Activated CD8-positive, alpha-beta memory T cell treated with anti-CD3 and anti-CD28 coated beads for 4 hours (primary cell): ENCODE measurements around the gene CLASP1.
"Not testable (repeated sequence)": the region's sequence is repeated elsewhere in the genome, so short reads cannot be mapped to it uniquely, and the experiment has no call there.

Source experiments
- DNase-seq, 2 donors: peaks; one replicate each; pipeline ENCODE4 v3.0.0-alpha.2; 2020; ENCODE audit warnings: low read depth in 2 of 2

The CLASP1 gene

GRCh38 chr2:121582272-121582671 is 67.0 kb downstream of the CLASP1 start:
- DNase-seq = no peak

DNA sequence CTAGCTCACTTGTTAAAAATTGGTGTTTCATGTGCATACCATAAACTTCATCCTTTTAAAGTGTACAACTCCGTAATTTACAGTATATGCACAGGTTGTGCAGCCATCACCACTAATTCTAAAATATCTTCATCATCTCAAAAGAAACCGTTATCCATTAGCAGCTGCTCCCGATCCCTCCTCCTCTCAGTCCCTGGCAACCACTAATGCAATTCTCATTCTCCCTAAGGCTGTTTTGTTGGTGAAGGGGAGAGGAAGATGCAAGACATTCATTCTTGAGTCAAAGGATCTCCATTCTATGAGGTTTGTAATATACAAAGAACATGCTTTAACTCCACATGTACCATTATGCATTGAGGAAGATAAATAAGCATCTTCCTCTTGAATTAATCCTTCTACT is 70.0 kb downstream of the CLASP1 start:
- DNase-seq = no peak

- DNase-seq = no peak
These were observed 71.9 kb downstream of the CLASP1 start for GRCh38 chr2:121577381-121577780.

GRCh38 chr2:121576263-121576662 is 73.0 kb downstream of the CLASP1 start:
- no peak for DNase-seq

- no peak for DNase-seq
These were observed 73.5 kb downstream of the CLASP1 start for GRCh38 chr2:121575800-121576199.

- DNase-seq = no peak
These were observed 78.6 kb downstream of the CLASP1 start for GRCh38 chr2:121570667-121571055.

GRCh38 chr2:121570036-121570666 is 79.1 kb downstream of the CLASP1 start:
- no peak for DNase-seq

DNA sequence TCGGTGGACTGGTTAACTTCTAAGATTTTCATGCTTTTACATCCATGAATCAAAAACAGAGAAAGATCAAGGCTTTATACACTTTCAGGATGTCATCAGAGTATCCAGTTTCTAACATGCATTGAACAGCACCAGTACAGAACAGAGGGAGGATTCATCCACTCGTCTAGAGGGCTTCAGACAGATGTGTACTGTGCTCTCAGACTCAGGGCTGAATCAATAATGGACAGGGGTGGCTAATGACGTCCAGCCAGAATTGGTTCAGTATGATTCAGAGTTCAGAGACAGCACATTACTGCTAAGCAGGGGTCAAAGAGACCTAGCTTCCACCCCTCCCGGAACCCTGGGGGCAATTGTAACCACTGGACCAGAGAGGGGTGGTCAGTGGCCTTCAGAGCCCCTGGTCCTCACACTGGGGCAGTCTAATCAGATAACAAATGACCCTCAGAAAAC is 81.3 kb downstream of the CLASP1 start:
- DNase-seq = no peak

GRCh38 chr2:121567452-121567851 is 81.8 kb downstream of the CLASP1 start:
- no peak for DNase-seq

DNA sequence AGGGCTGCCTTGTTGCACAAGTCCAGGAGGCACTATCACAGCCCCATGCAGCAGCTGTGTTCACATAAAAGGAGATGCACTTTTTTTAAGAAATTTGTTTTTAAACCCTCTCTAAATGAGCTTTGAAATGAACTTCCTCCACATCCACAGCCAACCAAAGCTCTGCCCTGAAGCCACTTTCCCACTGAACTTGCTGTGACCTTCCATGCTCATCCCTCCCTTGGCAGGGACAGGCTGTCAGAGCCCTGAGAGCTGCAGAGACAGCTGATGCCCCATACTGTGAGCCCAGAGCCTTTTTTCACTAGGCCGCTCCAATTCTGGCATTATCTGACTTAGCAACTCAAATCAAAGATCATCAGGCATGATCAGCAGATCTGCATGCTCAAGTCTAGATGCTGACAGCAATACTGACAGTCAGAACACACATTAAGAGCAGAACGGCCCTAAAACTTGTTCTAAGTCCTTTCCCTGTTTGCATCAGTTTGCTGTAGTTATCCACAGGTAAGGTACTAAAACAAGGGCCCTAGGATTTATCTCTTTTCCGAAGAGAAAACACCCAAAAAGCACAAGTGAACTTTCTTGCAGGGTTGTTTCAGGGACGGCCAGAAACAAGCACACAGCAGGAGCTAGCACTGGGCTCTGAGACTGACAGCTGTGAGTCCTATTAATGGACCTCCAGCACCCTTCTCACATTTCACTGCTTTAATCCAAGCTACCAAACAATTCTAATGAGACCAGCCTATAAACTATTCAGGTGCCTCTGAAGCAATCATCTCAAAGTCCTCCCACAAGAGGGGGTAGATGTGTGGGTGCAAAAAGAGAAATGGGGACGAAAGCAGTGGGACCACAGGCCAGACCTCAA is 83.6 kb downstream of the CLASP1 start:
- DNase-seq = no peak

- no peak for DNase-seq
These were observed 84.4 kb downstream of the CLASP1 start for GRCh38 chr2:121564905-121565304.

- DNase-seq = not testable (repeated sequence)
These were observed 85.5 kb downstream of the CLASP1 start for GRCh38 chr2:121563754-121564153.

DNA sequence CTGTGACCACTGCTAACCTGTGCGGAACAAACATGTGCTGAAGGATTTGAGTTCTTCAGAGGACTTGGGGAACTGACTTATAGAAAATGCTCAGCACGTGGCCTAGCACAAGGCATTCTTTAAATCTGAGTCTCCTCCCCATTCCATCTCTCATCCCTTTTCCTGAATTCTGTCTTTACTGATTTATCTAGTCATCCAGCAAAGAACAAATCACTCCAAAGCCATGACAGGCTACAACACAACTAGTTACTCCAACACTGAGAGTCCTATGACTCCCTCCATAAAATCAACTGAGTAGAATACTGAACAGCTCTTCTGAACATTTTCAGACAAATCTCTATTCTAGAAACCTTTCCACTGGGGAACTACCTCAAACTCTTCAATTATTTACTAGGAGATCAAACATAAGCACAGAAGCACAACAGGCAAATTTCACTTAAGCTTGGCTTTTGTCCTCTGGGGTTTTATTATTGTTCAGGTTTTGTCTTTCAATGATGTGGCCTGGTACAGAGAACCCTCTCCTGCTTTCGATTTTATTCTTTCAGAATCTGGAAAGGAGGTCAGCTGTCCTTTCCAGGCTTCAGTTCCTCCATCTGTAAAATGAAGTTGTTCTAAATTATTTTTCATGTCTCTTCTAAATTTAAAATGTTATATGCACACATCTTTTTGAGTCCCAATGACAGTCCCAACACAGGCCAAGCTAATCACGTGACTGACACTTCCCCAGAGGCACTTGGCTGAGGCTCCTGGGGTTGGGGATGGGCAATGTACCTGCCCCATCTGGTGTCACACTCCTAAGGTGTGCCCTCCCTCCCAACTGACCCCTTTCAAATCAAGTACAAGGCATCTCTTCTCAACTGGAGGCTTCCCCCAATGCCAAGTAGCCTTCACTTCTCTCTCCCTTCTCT is 86.7 kb downstream of the CLASP1 start:
- DNase-seq = no peak

DNA sequence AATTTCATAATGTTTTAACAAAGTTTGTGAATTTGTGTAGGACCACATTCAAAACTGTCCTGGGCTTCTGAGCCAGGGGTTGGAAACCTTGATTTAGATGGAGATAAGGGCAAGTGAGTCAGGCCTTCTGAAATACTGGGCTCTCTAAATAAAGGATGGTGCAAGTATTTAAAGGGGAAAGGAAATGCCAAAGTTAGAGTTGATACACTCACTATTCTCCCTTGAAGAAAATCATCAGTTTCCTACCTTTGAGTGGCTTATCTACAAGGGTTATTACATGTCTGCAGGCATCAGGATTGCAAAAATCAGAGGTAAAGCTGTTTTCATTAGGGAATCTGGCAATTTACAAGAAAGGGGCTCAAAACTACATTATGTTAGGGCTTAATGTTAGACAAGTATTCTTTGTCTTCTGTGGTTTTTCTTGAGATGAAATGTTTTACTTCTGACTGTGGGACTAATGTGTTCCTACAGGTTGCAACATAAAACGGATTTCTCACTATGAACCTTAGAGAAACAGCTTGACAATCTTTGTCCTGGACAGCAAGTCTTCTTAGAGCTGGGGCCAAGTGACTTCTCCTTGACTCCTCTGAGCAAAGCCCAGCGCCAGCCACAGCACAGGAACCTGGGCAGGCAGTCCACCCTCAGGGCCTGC is 87.5 kb downstream of the CLASP1 start:
- DNase-seq = no peak

DNA sequence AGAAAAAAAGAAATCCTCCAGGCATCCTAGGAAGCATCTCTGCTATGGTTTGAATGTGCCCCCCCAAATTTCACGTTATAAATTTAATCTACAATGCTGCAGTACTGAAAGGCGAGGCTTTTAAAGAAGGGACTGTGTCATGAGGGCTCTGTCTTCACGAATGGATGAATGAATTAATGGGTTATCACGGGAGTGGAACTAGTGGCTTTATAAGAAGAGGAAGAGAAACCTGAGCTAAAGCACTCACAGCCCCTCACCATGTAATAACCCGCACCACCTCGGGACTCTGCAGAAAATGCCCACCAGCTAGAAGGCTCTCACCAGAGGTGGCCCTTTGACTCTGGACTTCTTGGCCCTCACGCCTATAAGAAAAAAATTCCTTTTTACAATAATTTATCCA is 90.9 kb downstream of the CLASP1 start:
- no peak for DNase-seq

DNA sequence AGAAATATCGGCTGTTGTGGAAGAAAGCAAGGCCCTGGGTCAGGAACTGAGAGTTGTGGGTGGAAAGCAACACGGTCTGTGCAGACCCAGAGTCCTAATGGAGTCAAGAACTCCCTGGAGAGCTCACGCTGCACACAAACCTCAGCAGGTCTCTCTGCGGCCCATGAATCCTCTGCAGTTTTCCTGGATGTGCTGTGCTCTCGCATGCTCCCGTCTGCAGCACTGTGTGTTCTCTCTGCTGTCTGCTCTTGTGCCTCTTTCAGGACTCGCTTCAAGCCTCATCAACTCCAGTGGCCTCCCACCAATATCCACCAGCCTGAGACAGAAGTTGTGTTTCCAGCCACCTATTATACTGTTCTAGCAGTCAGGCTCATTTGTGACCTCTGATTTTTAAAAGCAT is 94.3 kb downstream of the CLASP1 start:
- no peak for DNase-seq

DNA sequence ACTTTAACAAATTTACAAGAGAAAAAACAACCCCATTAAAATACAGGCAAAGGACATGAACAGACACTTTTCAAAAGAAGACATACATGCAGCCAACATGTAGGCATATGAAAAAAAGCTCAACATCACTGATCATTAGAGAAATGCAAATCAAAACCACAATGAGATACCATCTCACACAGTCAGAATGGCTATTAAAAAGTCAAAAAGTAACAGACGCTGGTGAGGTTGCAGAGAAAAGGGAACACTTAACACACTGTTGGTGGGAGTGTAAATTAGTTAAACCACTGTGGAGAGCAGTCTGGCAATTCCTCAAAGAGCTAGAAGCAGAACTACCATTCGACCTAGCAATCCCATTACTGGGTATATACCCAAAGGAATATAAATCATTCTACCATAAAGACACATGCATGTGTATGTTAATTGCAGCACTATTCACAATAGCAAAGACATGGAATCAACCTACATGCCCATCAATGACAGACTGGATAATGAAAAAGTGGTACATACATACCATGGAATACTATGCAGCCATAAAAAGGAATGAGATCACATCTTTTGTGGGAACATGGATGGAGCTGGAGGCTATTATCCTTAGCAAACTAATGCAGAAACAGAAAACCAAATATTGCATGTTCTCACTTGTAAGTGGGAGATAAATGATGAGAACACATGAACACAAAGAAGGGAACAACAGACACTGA is 96.6 kb downstream of the CLASP1 start:
- DNase-seq = not testable (repeated sequence)

DNA sequence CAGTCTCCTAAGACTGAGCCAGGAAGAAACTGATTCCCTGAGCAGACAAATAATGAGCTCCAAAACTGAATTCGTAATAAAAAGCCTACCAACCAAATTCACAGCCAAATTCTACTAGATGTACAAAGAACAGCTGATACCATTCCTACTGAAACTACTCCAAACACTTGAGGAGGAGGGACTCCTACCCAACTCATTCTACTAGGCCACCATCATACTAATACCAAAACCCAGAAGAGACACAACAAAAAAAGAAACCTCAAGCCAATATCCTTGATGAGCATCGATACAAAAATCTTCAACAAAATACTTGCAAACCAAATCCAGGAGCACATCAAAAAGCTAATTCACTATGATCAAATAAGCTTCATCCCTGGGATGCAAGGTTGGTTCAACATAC is 98.6 kb downstream of the CLASP1 start:
- DNase-seq = no peak

- no peak for DNase-seq
These were observed 101.6 kb downstream of the CLASP1 start for GRCh38 chr2:121547646-121548045.

DNA sequence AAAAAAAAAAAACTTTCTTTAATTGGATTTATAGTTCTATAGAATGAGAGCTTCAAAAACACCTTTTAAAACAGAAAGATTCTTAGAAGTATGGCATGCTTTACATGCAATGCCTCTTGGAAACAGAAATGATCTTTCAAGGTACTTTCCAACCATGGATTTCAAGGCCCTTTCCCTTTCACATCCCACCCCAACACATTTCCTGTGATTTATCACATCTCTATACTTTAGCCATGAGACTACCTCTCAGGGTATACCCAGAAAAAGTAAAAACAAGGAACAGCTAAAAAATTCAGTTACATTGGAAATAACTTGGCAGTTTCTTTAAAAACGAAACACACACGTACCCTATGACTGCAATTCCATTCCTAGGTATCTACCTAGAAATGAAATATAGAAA is 103.3 kb downstream of the CLASP1 start:
- DNase-seq = no peak

DNA sequence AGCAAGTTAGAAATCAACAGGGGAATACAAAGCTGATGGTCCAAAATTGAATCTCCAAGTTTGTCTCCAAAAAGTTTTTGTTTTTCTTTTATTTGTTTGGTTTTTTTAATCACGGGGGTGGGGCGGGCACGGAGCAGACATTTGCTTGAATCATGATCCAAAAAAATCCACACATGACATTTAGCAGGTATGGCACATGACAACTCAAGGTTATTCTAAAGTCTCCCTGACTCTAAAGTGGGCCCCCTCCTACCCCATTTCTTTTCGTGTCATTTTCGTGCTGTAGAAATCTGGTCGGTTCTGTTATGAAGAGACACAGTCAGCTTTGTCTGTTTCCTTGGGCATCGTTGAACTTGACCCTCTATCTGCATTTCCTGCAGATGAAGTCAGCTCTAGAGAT is 104.0 kb downstream of the CLASP1 start:
- no peak for DNase-seq
